HepG2 (cell line): ENCODE data around the gene VAC14. TPM values are rescaled to one million over a fixed set of nuclear protein-coding genes. Genes with fewer than 3 reads are reported as not detected.

Experiments used
- ATAC-seq: fragments of 200-7000 bp; cut with Tn5 transposase; 3 replicates; pipeline ENCODE4 v1.9.1; 2020; ENCODE audit warnings: mild to moderate bottlenecking, moderate library complexity
- BruUV-seq: library from RNA; stranded (reverse); fragments of 400-500 nt; replicated peaks from 2 replicates; lab custom pipeline; 2021; lab: Mats Ljungman, UMichigan
- CTCF ChIA-PET: fragments of 300-600 bp; formaldehyde crosslinking; extraction: SDS; loops from one replicate; lab custom pipeline; 2021; ENCODE audit warnings: low total read pairs, inconsistent platforms, low intra/inter-chr PET ratio; lab: Yijun Ruan, JAX
- POLR2A ChIA-PET: fragments of 350-600 bp; sonication (Branson Sonifier 250); formaldehyde crosslinking; loops from one replicate; lab custom pipeline; 2020; ENCODE audit warnings: antibody characterized with exemption, inconsistent platforms; lab: Yijun Ruan, JAX
- DNase-seq: peaks from one replicate; pipeline ENCODE4 v3.0.0-alpha.2; 2015; ENCODE audit warnings: low spot score
- FAIRE-seq: peaks from 3 replicates; lab custom pipeline; 2011; peaks lifted over from hg19 to GRCh38; lab: Jason Lieb, UNC
- H2AFZ ChIP-seq: one replicate; pipeline ENCODE4 v1.6.1; 2011; ENCODE audit warnings: low read length, inconsistent platforms
- H3K27ac ChIP-seq: fragments of 300-600 bp; 3 replicates; pipeline ENCODE4 v1.8.0; 2011; ENCODE audit warnings: mixed run types, mild to moderate bottlenecking, mixed read lengths, low read length, inconsistent platforms; ENCODE audit not compliant: insufficient read depth; ENCODE audit errors: extremely low read length
- H3K27me3 ChIP-seq, 2 experiments: fragments of 200-600 bp in 1 of 2; 2 replicates in 1 of 2; 3 replicates in 1 of 2; pipeline versions ENCODE4 v1.6.0 to v1.8.0; 2011; ENCODE audit warnings: low read length in 2 of 2, mild to moderate bottlenecking in 2 of 2, moderate library complexity in 2 of 2, inconsistent platforms in 1 of 2; ENCODE audit not compliant: insufficient read depth in 2 of 2, control insufficient read depth in 1 of 2
- H3K36me3 ChIP-seq, 2 experiments: fragments of 200-600 bp in 1 of 2; replicated peaks in 1 of 2; 2 replicates in 1 of 2; 3 replicates in 1 of 2; pipeline versions ENCODE4 v1.5.1 to v1.8.0; 2011; ENCODE audit warnings: low read length in 2 of 2, inconsistent platforms in 1 of 2; ENCODE audit not compliant: insufficient read depth in 2 of 2, control insufficient read depth in 1 of 2
- H3K4me1 ChIP-seq: 2 replicates; pipeline ENCODE4 v1.5.1; 2012; ENCODE audit warnings: low read length, inconsistent platforms; ENCODE audit not compliant: insufficient read depth
- H3K4me2 ChIP-seq: 2 replicates; pipeline ENCODE4 v1.6.0; 2011; ENCODE audit warnings: low read depth, low read length, inconsistent platforms
- H3K4me3 ChIP-seq, 3 experiments: fragments of 200-600 bp in 1 of 3; sonication (generic), shearing (Covaris generic) in 1 of 3; replicated peaks in 1 of 3; 2 replicates each; pipeline ENCODE4 v1.5.1; 2011 to 2016; ENCODE audit warnings: low read length in 3 of 3, inconsistent platforms in 2 of 3, low read depth in 2 of 3, mild to moderate bottlenecking in 2 of 3, control low read depth in 1 of 3, mixed read lengths in 1 of 3; ENCODE audit not compliant: insufficient read depth in 1 of 3
- H3K79me2 ChIP-seq: one replicate; pipeline ENCODE4 v1.6.1; 2011; ENCODE audit warnings: low read length, inconsistent platforms; ENCODE audit not compliant: insufficient read depth
- H3K9ac ChIP-seq: 2 replicates; pipeline ENCODE4 v1.6.0; 2011; ENCODE audit warnings: mild to moderate bottlenecking, low read depth, low read length, inconsistent platforms; ENCODE audit not compliant: insufficient read depth
- H3K9me3 ChIP-seq: 2 replicates; pipeline ENCODE4 v1.5.1; 2012; ENCODE audit warnings: mild to moderate bottlenecking, low read length
- H4K20me1 ChIP-seq: 2 replicates; pipeline ENCODE4 v1.6.0; 2011; ENCODE audit warnings: inconsistent platforms, mild to moderate bottlenecking, low read length, moderate library complexity; ENCODE audit not compliant: insufficient read depth
- AGO2 ChIP-seq: fragments of 200-400 bp; formaldehyde crosslinking; optimal IDR thresholded peaks from 2 replicates; pipeline ENCODE3; 2017; ENCODE audit warnings: mild to moderate bottlenecking, low read depth, low read length, moderate library complexity
- ARNTL ChIP-seq: sonication (generic); formaldehyde crosslinking; IDR thresholded peaks from 2 replicates; pipeline ENCODE4 v1.4.0; 2020; ENCODE audit warnings: mild to moderate bottlenecking, missing genetic modification reagents
- BHLHE40 ChIP-seq: IDR thresholded peaks from 2 replicates; pipeline ENCODE4 v1.6.1; 2011; ENCODE audit warnings: low read length, improper control_type of control experiment
- FOXK1 ChIP-seq: sonication (generic); formaldehyde crosslinking; IDR thresholded peaks from 2 replicates; pipeline ENCODE4 v1.4.0; 2020; ENCODE audit warnings: low read depth, missing genetic modification reagents, borderline replicate concordance
- GATAD2A ChIP-seq: IDR thresholded peaks from 2 replicates; pipeline ENCODE4 v1.6.1; 2016
- MAX ChIP-seq: IDR thresholded peaks from 2 replicates; pipeline ENCODE4 v1.6.1; 2012; ENCODE audit warnings: inconsistent platforms
- MXD3 ChIP-seq: IDR thresholded peaks from 2 replicates; pipeline ENCODE4 v1.6.1; 2016; ENCODE audit warnings: mild to moderate bottlenecking, missing biosample characterization, missing genetic modification reagents
- NCOA2 ChIP-seq: sonication (generic); formaldehyde crosslinking; IDR thresholded peaks from 2 replicates; pipeline ENCODE4 v1.8.0; 2022; ENCODE audit warnings: inconsistent platforms
- NONO ChIP-seq, 2 experiments: fragments of 450-650 bp in 1 of 2; sonication (generic) in 1 of 2; formaldehyde crosslinking in 1 of 2; IDR thresholded peaks in 1 of 2; conservative IDR thresholded peaks in 1 of 2; 2 replicates each; pipeline versions ENCODE4 v1.6.1 to v1.8.0; 2017 to 2022; ENCODE audit warnings: mild to moderate bottlenecking in 1 of 2, missing genetic modification reagents in 1 of 2, moderate library complexity in 1 of 2
- NR2F2 ChIP-seq: IDR thresholded peaks from 2 replicates; pipeline ENCODE4 v1.6.1; 2012; ENCODE audit warnings: low read depth, inconsistent platforms, borderline replicate concordance
- RAD21 ChIP-seq: fragments of 450-650 bp; formaldehyde crosslinking; IDR thresholded peaks from 2 replicates; pipeline ENCODE4 v1.5.0; 2020; ENCODE audit warnings: mild to moderate bottlenecking
- TCF7 ChIP-seq: sonication (generic); IDR thresholded peaks from 2 replicates; pipeline ENCODE4 v1.6.1; 2016; ENCODE audit warnings: antibody characterized with exemption, low read depth
- ZBTB14 ChIP-seq: sonication (generic); formaldehyde crosslinking; IDR thresholded peaks from 2 replicates; pipeline ENCODE4 v1.4.0; 2020; ENCODE audit warnings: missing genetic modification reagents
- ZBTB34 ChIP-seq: sonication (generic); formaldehyde crosslinking; IDR thresholded peaks from 2 replicates; pipeline ENCODE4 v1.8.0; 2022; ENCODE audit warnings: mild to moderate bottlenecking, missing genetic modification reagents
- ZC3H13 ChIP-seq: sonication (generic); formaldehyde crosslinking; IDR thresholded peaks from 2 replicates; pipeline ENCODE4 v1.8.1; 2023; ENCODE audit warnings: mild to moderate bottlenecking, missing genetic modification reagents, moderate library complexity
- ZKSCAN5 ChIP-seq: sonication (generic); formaldehyde crosslinking; IDR thresholded peaks from 2 replicates; pipeline ENCODE4 v1.5.1; 2020; ENCODE audit warnings: mild to moderate bottlenecking, missing genetic modification reagents
- ZNF44 ChIP-seq: sonication (generic); formaldehyde crosslinking; IDR thresholded peaks from 2 replicates; pipeline ENCODE4 v1.5.1; 2020; ENCODE audit warnings: mild to moderate bottlenecking, missing genetic modification reagents
- ZNF468 ChIP-seq: sonication (generic); formaldehyde crosslinking; IDR thresholded peaks from 2 replicates; pipeline ENCODE4 v1.8.0; 2022; ENCODE audit warnings: mild to moderate bottlenecking, moderate library complexity, missing genetic modification reagents
- ZNF557 ChIP-seq: sonication (generic); formaldehyde crosslinking; IDR thresholded peaks from 2 replicates; pipeline ENCODE4 v1.4.0; 2020; ENCODE audit warnings: missing genetic modification reagents
- WGBS: methylation state at CpG from one replicate; pipeline ENCODE4 v1.1.6; 2017; ENCODE audit warnings: low lambda C conversion rate; 5-methylcytosine and 5-hydroxymethylcytosine counted together
- in situ Hi-C: cut with HindIII; loops from 2 replicates; pipeline ENCODE4 v1.10.0; 2017; ENCODE audit warnings: low pct_unique_long_range_greater_than_20kb; ENCODE audit not compliant: extremely low pct_ligation_motif_present
- intact Hi-C: fragments of 100-400 bp; cut with micrococcal nuclease; formaldehyde crosslinking; loops from one replicate; pipeline ENCODE4 v1.10.0; 2022; ENCODE audit not compliant: unreplicated experiment
- polyA plus RNA-seq, 8 experiments: library from polyadenylated mRNA; depleted of rRNA in 3 of 8; stranded (reverse) in 7 of 8; unstranded in 1 of 8; fragments of >200 nt; fragmentation: Illumina TruSeq in 4 of 8; extraction: Trizol in 4 of 8; gene quantifications; 2 replicates each; pipeline versions ENCODE4 v1.2.1 to v1.2.3, GENCODE V29; 2011 to 2016; ENCODE audit warnings: low read depth in 4 of 8, missing spikeins in 1 of 8, mixed read lengths in 1 of 8; ENCODE audit not compliant: insufficient read depth in 1 of 8
- total RNA-seq, 5 experiments: library from RNA; depleted of rRNA; stranded (reverse); fragments of >200 nt; fragmentation: Illumina TruSeq; extraction: Trizol; gene quantifications; 2 replicates each; pipeline ENCODE4 v1.2.3, GENCODE V29; 2016; ENCODE audit warnings: low read depth in 1 of 5

VAC14 gene
- total and polyA plus RNA-seq, 2 of the 13 experiments (the other 11 are each of a cell fraction or from before 2014, with no cell fraction given): 23.5 to 24.6 TPM

- no peak for TF ChIP-seq FOXK1 (CRISPR knock-in tag)
- peak; percentile 53 for TF ChIP-seq AGO2
- TF ChIP-seq, all 625 proteins: peak for 8
Observed at GRCh38 chr16:70687671-70688245, 113.2 kb downstream of the VAC14 start (continued).

GRCh38 chr16:70687102-70687511 lies 113.9 kb downstream of the VAC14 start:
- Histone ChIP-seq H3K79me2 (peaks cover 34% of the 10 kb centered on the region), H4K20me1 (peaks cover 10% of the 10 kb centered on the region; the same call in 1 of the 2 replicates), H3K27ac (peak overlapping the region; percentile 53), H2AFZ (no peak overlapping the region), H3K4me3 (no peak overlapping the region; a peak in 1 of 6 replicates), H3K27me3 (no peaks in the 10 kb centered on the region; a peak in 1 of 5 replicates), H3K4me1 (peaks cover 80% of the 10 kb centered on the region), H3K9me3 (no peaks in the 10 kb centered on the region), H3K4me2 (peak overlapping the region; percentile 62; the same call in 1 of the 2 replicates), H3K36me3 (peaks cover 0 to 5% of the 10 kb centered on the region in 2 experiments; a peak in 1 of 5 replicates), H3K9ac (no peak overlapping the region)
- BruUV-seq: no TSS peak
- CTCF ChIA-PET: no interaction called here
- no peak for FAIRE-seq
- WGBS: 15% methylated on average over 4 of the region's 5 CpGs
- in situ Hi-C loops: loop anchor here (5.0 kb wide), 1 partner anchor 40 kb away; no protein-coding TSS in a partner anchor
- no peak for DNase-seq
- intact Hi-C loops: loop anchor here (2.0 kb wide), 1 partner anchor 16 kb away; no protein-coding TSS in a partner anchor
- POLR2A ChIA-PET: interaction anchor here (0.6 to 18.7 kb wide), 10 partner anchors 9 to 164 kb away, joined by 3 to 536 read pairs (median 22); partner anchors contain the start of gene COG4
- ATAC-seq: peak; percentile 0; the same call in 1 of the 3 replicates
- TF ChIP-seq ZBTB14 (CRISPR knock-in tag): no peak
- 0 out of 2 replicates have a peak, but pooled peaks have one; percentile 31 for TF ChIP-seq ZBTB34 (CRISPR knock-in tag)
- TF ChIP-seq ZC3H13 (CRISPR knock-in tag): 0 out of 2 replicates have a peak, but pooled peaks have one; percentile 28
- TF ChIP-seq NONO (IDR thresholded peaks at IDR 0.05): no peak
- TF ChIP-seq NONO (CRISPR knock-in tag; conservative IDR thresholded peaks at IDR 0.05): 0 out of 2 replicates have a peak, but pooled peaks have one; percentile 12
- peak; percentile 55; the same call in 1 of the 2 replicates for TF ChIP-seq ARNTL
- no peak for TF ChIP-seq NCOA2
- 0 out of 2 replicates have a peak, but pooled peaks have one; percentile 37 for TF ChIP-seq MXD3
- TF ChIP-seq BHLHE40: peak; percentile 46; the same call in 1 of the 2 replicates
- TF ChIP-seq GATAD2A: peak; percentile 16; the same call in 1 of the 2 replicates
- no peak for TF ChIP-seq ZKSCAN5 (CRISPR knock-in tag)
- TF ChIP-seq MAX: peak; percentile 63; the same call in 1 of the 2 replicates
- TF ChIP-seq ZNF557: no peak
- 0 out of 2 replicates have a peak, but pooled peaks have one; percentile 21 for TF ChIP-seq RAD21 (CRISPR knock-in tag)
- TF ChIP-seq ZNF468 (CRISPR knock-in tag): 0 out of 2 replicates have a peak, but pooled peaks have one; percentile 81
- no peak for TF ChIP-seq ZNF44
- TF ChIP-seq TCF7: 0 out of 2 replicates have a peak, but pooled peaks have one; percentile 12
- no peak for TF ChIP-seq NR2F2
